ENCODE results near the gene VWA3B.

Gene VWA3B

DNA sequence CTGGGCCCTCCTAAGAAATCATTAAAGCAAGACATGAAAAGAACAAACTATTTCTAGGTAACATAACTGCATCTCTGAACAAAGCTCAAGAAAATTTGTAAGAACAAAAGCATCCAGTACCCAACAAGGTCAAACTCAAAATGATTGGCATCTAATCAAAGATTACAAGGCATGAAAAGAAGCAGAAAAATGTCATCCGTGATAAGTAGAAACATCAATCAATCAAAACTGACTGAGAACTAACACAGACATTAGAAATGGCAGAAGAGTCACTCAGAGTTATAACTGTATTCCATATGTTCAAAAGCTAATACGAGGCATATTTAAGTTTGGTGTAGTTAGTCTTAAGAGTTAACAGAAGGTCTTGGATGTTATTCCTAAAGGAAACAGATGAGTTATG is 80.9 kb downstream of the VWA3B start:
- no peak for DNase-seq (ENCODE audit: low read depth in 2 of 3, low spot score in 1 of 3)

DNA sequence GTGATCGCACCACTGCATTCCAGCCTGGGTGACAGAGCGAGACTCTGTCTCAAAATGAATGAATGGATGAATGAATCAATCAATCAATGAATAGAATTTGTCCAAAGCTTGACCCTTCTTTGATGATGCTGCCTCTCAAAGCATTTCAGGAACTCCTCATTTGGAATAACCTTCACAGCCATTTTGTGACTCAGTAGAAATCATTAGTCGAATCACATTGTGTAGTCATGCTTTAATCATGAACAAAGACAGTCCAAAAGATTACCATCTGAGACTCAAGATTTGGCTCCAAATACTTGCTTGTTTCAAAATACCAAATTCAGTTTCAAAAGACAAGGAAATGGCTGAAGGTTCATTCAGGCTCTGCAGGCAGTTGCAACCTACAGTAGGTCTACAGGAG is 83.1 kb downstream of the VWA3B start:
- no peak for DNase-seq (ENCODE audit: low read depth in 2 of 3, low spot score in 1 of 3)

DNA sequence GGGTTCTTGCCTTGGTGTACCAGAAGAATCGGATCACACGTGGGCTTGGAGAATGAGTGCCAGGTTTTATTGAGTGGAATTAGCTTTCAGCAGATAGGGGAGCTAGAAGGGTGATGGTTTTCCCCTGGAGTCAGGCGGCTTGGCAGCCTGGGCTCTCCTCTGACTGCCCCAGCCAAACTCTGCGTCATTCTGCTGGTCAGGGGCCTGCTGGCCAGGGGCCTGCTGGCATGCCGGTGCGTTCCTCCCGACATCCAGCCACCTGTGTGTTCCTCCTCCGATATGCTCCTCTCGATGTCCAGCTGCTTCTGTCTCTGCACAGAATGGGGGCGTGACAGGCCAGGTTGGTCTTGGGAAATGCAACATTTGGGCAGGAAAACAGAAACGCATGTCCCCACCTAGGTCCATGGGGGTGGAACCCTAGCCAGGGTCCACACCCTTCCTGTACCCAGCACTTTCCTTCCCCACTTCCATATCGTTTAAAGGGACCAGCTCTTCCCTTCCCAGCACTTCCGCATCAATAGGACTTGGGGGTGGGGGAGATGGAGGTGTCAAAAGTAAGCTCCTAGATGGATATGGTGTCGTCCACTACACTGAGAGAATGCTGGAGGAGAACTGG is 85.3 kb downstream of the VWA3B start:
- DNase-seq (ENCODE audit: low read depth in 2 of 3, low spot score in 1 of 3): no peak

DNA sequence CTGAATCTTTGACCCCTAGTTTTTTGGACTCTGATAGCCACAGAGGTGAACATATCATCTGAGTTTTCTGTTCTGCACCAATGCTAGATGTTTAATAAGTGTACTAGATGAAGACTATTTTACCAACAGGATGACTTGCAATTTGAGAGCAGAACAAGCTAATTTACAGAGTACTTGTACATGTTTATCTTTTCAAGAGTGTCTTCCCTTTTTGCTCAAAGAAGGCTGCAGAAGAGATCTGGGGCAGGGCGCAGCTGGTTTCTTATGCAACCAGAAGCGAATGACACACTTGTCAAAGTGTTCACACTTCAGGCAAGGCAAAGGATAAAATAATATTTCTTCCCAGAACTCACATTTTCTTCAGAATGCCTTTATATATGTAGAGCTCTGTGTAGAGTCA is 86.0 kb downstream of the VWA3B start:
- DNase-seq (ENCODE audit: low read depth in 2 of 3, low spot score in 1 of 3): no peak

DNA sequence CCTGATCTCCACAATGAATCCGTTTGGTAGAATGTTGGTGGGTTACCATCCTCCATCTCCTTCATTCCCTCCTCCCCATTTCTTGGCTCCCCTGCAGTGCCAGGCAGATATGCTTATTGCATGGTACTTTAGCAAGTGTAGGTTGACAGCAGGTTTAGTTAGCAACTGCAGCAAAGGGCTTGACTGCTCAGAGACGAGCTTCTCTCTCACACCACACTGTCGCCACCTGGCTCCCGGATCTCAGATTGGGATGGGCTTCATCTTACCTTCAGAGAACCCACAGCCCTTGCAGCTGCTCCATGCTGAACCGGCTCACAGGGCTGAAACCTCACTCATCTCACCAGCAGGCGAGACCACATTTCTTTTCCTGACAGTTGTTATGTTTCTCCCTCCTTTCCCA is 88.8 kb downstream of the VWA3B start:
- no peak for DNase-seq (ENCODE audit: low read depth in 2 of 3, low spot score in 1 of 3)

DNA sequence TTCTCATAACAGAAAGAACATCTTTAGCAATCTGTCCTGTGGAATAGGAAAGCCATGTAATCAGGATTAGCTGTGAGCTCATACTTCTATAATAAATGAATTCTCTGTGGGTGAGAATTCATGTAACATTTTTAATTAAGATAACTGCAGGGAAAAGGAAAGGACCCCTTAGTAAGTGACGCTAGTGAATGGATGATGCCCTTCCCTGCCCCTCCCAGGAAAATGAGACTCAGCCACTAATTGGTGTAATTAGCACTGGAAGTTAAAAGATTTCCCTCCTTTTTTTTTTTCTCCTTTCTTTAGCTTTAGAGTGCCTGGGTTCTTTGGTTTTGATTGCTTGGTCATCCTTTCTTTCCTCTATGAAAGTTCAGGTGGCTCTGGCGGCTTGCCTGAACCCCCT is 90.3 kb downstream of the VWA3B start:
- DNase-seq (ENCODE audit: low read depth in 2 of 3, low spot score in 1 of 3): no peak

DNA sequence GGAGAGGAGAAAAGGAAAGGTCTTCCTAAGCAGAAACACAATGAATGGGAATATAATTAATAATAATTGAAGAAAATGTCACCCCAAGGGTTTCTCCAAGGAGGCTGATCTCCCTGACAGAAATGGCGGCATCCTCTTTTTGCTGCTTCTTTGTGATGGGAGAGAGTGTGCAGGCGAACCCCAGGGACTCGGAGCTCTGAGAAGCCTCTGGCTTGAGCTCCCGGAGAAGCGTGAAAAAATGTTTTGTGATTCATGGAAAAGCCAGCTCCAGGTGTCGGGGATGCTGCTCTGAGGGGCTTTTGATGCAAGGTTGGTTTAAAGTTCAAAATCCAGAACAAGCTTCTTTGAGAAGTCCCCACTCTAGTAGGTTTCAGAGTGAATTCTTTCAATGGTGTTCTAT is 91.0 kb downstream of the VWA3B start:
- DNase-seq (ENCODE audit: low read depth in 2 of 3, low spot score in 1 of 3): no peak

DNA sequence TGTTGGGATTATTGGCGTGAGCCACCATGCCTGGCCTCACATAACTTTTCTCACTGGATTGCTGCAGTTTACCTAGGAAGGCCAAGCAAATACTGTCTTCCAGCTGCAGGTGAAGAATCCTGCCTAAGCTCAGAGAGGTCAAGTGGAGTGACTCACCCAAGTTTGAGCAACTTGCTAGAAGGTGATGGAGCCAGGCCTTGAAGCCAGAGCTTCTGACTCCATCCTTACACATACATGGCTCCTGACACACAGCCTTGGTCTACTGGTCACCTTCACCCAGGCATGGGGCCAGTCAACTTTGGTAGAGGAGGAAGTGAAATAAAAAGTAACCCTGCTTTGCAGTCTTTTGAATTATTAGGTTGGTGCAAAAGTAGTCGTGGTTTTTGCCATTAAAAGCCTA is 93.5 kb downstream of the VWA3B start:
- no peak for DNase-seq (ENCODE audit: low read depth in 2 of 3, low spot score in 1 of 3)

DNA sequence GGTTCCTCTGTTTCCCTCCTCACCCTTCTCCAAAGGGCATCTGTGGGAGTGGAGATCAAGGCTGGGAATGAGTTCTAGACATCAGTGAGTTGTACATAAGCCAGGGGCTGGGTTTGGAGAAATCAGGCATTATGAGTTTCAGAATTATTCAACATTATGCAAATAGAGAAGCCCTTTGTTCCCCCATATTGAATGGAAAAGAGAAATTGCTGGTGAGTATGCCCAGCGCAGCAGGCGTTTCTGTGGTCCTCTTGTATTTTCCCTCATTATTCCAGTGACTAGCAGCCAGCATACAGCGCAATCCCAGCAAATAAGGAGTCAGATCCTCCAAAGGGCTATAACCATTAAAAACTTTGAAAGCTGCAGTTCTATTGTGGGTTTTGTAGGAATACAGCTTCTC is 94.4 kb downstream of the VWA3B start:
- no peak for DNase-seq (ENCODE audit: low read depth in 2 of 3, low spot score in 1 of 3)

DNA sequence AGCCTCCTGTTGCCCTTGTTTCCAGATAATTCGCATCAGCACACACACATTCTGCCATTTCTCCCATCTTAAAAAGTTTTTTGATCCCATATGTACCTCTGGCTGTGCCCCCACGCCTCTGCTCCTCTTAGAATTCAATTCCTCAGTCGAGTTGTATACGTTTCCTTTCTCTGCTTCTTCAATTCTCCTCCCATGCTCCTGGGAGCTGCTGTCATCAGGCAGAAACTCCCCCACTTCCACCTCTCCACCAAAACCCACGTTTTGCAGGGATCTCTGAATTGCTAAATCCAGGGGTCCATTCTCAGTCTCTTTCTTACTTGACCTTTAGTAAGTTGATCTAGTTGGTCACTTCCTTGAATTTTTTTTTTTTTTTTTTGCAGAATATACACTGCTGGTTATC is 98.8 kb downstream of the VWA3B start:
- DNase-seq (ENCODE audit: low read depth in 2 of 3, low spot score in 1 of 3): no peak

DNA sequence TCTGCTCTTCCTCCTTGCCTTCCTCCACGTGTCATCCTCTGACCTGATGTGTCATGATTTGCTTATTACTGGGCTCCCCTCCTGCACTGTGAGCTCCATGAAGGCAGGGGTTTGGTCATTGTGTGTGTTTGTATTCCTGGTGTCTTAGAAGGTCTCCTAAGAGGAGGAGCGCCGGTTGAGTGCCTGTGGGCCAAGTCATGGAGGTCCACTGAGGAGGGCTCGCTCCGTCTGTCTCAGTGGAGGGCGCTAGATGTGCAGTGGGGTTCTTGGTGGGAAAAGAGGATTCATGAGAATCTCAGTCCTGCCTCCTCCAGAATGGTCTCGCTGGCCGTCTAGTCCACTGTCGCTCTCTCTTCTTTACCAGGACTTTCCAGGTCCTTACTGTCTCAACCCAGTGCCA is 100.2 kb downstream of the VWA3B start:
- DNase-seq (ENCODE audit: low read depth in 2 of 3, low spot score in 1 of 3): no peak

DNA sequence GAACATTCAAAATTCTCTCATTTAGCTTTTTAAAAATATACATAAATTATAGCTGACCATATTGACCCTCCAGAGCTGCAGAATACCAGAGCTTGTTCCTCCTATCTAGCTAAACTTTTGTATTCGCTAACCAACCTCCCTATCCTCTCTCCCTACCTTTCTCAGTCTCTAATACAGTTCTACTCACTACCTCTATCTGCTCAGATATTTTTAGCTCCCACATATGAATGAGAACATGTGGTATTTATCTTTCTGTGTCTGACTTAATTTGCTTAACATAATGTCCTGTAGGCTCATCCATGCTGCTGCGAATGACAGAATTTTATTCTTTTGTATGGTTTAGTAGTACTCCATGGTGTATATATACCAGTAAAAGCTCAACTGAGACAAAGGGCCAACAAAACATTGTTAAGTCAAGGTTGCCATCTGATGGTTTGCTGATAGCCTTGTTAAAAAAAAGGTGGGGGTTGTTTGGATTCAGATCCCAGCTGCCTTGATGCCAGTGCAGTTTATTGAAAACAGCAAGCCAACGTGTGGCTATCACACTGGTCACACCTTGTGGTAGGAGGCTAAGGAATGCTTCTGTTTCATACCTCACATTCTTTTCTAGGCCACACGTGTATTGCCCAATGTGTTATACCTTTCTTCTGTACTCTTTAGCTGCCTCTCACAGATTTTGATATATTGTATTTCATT is 101.5 kb downstream of the VWA3B start:
- DNase-seq (ENCODE audit: low read depth in 2 of 3, low spot score in 1 of 3): no peak

DNA sequence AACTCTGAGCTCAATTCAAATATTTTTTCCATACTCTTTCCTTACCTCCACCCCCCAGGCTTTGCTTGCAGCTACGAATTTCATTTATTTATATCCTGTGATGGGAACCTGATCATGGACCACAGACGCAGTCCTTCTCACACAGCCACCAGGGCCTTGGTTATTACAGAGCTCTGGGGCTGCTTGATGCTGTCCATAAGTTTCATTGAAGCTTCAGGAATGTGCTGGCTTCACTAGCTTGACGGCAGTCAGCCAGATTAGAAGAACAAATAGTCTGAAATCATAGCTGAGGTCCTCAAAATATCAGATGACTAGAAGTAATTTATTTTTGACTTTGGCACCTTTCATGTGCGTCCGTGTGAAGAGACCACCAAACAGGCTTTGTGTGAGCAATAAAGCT is 104.9 kb downstream of the VWA3B start:
- DNase-seq (ENCODE audit: low read depth in 2 of 3, low spot score in 1 of 3): no peak

DNA sequence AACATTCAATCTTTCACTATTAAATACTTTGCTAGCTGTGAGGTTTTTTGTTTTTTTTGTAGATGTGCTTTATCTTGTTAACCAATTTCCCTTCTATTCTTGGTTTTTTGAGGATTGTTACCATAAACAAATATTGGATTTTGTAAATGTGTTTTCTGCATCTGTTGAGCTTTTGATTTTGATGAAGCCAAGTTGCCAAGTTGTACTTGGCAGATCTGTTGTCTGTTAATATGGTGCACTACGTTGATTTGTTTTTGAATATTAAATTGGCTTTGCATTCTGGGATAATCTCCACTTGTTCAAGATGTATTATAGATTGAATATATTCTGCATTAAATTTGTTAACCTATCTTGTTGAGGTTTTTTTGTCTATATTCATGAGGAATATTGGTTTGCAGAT is 114.6 kb downstream of the VWA3B start:
- no peak for DNase-seq (ENCODE audit: low read depth in 2 of 3, low spot score in 1 of 3)

DNA sequence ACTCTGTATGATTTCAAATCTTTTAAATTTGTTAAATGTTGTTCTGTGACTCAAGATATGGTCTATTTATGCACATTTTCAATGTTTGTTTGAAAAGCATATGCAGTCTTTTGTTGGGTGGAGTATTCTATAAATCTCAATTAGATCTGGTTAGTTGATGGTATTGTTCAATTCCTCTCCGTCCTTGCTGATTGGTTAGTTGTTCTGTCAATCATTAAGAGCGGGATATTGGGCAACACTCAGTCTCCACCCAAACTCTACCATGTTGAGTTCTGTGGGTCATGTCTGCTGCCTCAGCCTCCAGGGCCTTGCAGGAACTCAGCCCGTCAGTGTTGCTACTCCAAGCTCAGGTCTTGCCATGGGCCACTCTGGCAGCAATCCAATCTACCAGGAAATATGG is 118.9 kb downstream of the VWA3B start:
- no peak for DNase-seq (ENCODE audit: low read depth in 2 of 3, low spot score in 1 of 3)

DNA sequence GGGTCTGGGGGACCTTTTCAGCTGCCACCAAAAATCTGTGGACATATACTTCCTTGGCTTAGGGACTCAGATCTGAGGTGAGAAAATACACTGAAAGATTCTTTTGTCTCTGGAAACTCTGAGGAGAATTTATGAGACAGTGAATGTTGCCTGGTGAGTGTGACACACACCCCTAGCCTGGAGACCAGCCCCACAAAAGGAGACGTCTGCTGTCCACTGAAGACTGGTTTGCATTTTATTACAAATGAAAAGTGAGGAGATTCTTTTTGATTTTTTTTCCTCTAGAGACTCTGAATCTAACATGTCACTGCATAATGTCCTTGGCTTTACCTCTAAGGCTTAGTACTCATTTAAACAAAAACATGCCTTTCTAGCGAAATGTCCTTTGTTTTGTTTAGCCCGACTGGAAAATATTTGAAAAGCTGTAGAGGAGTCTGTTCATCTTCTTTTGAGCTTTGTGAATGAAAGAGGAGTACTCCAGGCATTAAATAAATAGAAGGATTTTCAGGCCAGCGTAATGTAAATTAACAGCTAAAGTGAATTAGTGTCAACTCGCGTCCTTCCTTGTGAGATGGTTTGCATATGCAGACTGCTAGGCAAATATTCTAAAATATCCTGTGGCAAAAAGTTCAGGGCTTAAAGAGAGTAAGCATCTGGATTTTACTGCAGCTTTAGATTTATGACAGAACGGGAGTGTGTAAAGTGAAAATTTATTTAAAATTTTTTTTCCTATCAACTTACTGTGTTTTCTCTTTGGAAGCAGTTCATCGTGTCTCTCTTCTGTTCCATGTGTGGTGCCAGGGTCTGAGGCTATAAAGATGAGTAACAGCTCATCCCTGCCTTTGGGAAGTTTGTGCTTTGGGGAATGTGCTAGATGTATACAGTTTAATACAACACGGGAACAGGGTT is 125.4 kb downstream of the VWA3B start:
- DNase-seq (ENCODE audit: low read depth in 2 of 3, low spot score in 1 of 3): no peak

DNA sequence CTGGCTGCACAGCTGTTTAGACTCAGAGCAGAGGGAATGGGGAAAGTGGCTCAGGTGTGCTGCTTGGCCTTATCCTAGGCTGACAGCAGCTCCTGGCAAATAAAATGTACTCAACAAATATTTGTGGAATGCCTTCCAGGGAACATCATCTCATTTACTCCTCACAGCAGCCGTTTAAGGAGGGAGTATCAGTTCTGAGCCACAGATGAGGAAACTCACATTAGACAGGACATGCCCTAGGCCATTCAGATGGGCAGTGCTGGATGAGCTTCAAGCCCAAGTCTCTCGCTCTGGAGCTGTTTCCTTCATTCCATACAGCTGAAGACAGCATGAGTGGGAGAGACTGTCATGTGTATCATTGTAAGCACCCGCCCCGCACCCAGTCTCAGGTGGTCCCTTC is 129.6 kb downstream of the VWA3B start:
- DNase-seq (ENCODE audit: low read depth in 2 of 3, low spot score in 1 of 3): no peak

DNA sequence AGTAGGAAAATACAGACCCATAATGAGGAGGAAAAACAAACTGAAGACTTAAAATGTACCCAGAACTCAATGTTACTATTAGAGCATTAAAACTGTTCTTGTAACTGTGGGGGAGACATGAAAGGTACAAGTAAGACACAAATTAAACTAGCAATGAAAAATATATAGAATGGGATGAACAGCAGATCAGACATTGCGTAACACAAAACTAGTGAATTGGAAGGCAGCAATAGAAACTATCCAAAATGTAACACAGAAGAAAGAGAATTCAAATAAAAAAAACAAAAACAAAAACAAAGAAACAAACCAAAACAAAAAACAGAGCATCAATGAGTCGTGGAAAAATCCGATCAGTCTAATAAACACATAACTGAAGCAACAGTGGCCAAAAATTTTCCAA is 132.2 kb downstream of the VWA3B start:
- no peak for DNase-seq (ENCODE audit: low read depth in 2 of 3, low spot score in 1 of 3)

DNA sequence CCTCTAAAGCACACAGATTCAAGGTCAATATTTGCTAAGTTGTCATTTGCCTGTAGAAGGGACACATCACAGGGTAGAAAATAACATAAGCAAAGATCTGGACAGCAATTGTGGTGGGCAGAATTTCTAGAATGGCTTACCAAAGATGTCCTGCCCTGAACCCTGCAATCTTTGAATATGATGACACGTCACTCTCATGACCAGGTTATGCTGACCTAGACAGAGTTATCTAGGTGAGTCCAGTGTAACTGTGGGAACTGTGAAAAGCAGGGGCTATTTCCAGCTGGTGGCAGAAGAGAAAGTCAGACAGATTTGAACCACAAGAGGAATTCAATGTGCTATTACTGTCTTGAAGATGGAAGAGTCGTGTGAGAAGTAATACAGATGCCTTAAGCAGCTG is 147.0 kb downstream of the VWA3B start:
- no peak for DNase-seq (ENCODE audit: low read depth in 2 of 3, low spot score in 1 of 3)

DNA sequence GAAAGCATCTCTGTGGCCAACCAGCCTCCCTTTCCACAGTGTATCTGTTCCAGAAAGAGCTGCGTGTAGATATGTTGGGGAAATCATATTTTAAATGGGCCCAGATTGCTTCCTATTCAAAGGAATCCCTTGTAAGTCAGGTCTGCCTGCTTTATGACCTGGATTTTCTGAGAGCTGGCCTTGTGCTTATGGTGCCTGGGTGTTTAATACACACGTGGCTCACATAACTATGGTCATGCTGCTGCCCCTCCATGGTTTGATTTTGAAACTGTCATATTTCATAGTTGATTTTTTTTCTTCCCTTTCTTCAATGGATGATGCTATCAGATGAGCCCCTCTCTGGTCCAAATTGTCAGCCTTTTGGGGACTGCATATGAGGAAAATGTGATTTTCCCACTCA is 147.8 kb downstream of the VWA3B start:
- no peak for DNase-seq (ENCODE audit: low read depth in 2 of 3, low spot score in 1 of 3)

DNA sequence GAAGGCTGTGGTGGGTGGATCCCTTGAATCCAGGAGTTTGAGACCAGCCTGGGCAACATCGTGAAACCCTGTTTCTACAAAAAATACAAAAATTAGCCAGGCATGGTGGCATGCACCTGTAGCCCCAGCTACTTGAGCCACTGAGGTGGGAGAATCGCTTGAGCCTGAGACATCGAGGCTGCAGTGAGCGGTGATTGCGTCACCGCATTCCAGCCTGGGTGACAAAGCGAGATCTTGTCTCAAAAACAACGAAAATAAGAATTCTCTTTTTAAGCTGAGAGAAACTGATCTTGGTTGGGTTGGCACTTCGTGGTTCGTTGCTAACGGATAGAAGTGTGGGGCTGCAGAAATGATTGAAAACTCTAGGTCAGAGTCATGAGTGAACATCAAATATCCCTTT is 150.0 kb downstream of the VWA3B start:
- no peak for DNase-seq (ENCODE audit: low read depth in 2 of 3, low spot score in 1 of 3)

DNA sequence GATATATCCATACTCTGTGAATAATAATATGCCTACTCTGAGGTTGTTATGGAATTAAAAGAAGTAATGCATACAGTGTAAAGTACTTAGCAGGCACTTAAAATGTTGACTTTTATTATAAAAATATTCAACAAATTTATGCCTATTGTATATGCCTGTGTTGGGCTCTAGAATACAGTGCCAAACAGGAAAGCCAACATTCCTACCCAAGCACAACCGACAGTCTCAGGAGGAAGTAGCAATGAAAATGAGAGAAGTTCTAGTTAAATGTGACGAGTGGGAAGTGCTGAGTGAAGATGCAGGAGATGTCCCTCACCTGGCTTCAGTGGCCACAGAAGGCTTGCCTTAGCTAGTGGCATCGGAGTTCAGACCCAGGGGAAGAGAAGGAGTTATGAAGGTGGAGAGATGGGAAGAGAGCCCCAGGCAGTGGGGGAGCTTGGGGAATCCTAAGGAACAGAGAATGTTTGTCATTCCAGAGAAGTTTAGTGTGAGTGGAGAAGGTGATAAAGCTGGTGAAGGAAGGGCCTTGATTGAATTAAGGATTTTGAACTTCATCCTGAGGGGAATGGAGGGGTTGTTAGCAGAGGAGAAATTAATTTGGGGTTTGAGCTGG is 153.9 kb downstream of the VWA3B start:
- DNase-seq (ENCODE audit: low read depth in 2 of 3, low spot score in 1 of 3): no peak
